Measurements from ENCODE around the gene PTPRA.

The PTPRA gene

DNA sequence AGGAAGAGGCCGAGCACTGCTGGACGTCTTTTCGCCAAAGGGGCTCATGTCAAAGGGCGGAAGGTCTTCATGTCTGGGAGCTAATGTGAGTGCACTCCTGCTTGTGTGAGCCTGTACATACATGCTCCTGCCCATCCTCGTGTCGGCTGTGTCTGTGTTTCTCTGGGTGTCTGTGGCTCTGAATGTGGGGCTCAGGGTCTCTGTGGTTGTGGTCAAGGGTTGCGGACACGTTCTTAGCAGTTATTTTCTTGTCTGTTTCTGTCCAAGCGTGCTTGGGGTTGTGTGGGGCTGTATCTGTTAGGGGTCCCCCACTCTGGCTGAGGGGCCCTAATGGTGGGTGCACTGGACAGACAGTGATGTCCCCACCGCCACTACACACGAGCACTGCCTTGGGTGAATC lies 208.4 kb downstream of the PTPRA start:
- DNase-seq = no peak

DNA sequence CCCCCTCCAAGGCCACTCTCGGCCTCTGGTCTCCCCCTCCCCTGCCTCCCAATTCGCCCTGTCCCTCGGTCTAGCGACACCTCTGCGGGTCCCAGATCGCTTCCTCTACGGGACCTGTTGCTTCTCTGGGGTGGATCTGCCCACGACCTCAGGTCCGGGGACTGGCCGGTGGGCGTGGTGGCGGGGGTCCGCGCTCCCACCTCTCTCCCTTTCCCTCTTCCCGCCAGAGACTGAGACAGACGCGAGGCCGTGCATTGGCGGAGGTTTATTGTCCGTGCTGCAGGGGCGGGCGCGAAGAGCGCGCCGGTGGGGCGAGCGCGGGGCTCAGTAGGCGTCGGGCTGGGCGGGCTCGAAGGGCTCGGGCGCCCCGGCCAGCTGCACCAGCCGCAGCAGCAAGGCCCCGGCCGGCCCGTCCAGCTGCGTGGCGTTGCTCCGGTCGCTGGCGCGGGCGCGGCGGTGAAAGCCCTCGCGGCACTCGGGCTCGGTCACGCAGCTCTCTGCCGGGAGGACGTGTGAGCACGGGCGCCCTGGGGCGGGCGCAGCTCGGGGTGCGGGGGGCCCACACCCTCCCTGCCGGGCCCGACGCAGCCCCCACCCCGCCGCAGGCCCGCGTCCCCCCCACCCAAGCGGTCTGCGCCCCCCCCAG lies 209.1 kb downstream of the PTPRA start:
- no peak for DNase-seq

DNA sequence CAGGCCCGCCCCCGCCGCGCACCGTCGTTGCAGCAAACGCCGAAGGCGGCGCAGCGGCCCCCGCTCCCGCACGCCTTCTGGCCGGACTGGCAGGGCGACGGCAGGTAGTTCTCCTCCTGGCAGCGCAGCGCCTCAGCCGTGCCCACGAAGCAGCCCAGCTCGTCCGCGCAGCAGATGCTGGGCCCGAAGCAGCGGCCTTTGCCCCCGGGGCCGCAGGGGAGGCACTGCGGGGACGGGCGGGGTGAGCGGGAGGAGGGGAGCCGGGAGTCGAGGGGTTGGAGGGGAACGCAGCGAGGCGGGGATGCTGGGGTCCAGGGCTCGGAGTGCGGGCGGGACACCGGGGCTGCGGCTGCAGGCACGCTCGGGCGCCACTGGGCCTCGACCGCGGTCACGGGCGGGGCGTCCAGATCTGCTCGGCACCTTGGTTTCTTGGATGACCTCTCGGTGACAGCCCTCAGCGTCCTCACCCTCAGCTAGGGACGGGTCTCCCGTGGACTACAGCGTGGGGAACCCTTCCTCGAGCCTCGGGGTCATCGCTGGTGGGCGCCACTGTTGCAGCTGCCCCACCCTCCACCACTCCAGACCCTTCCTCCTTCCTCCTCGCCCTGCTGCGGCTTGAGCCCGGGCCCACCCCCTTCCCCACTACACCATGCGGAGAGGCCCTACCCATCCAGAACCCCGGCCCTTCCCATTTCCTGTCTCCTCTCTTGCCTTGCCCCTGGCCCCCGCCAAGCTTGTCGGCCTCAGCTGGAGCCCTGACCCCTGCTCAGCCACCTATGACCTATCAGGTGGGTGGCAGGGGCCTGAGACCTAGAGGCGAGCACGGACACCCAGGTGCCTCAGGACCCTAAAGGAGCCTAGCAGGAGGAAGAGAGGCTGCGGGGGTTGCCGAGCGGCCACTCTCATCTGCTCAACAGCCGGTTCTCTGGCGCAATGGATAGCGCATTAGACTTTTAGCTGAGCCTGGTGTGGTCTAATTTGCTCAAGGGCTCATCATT lies 210.0 kb downstream of the PTPRA start:
- DNase-seq = no peak

DNA sequence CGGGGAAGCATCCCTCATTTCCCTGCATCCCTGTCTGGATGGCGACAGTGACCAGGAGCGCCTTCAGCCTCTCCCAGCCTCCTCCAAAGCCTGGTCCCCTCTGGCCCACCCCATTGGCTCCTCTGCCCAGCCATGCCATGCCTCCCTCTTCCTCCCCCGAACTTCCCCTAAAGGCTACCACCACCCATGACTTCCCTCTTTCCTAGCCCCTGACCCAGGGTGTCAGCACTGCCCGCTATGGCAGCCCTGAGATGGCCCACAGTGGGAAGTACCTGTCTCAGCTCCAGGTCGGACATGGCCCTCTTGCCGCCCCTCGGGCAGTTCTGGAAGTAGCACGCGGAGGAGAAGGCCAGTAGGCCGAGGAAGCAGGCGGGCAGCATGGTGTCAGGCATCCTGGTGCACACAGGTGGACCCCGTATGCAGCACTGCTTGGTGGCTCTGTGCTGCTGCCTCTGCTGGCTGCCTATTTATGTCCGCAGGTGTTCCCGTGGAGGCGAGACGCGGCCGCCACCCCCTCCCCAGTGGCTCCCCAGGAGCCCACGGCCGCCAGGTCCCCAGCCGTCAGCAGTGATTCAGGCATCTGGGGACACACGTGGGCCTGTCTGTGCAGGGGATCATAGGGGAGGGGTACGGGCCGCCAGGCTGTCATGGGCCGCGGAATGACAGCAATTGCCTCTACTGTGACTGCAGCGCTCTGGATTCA lies 211.2 kb downstream of the PTPRA start, which contains the start of gene AVP:
AVP (minus strand) TSS at position 442 of the 703 bp plus-strand sequence; CDS start at position 392, 50 bp downstream.
- DNase-seq = no peak

DNA sequence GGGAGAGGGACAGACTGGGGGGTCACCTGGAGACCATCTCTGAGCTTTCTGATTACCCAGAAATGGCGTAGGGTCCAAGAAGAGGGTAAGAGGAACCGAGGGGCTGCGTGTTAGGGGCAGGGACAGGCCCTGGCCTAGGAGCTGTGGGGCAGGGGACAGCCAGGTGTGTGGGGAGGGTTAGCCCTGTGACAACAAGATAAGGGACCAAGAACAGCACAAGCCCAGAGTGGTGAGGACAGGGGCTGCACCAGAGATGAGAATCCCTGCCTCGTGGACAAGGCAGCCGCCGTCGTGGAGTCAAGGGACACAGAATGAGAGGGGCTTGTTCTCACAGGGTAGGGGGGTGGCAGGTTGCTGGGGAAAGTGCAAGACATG lies 211.7 kb downstream of the PTPRA start:
- no peak for DNase-seq

DNA sequence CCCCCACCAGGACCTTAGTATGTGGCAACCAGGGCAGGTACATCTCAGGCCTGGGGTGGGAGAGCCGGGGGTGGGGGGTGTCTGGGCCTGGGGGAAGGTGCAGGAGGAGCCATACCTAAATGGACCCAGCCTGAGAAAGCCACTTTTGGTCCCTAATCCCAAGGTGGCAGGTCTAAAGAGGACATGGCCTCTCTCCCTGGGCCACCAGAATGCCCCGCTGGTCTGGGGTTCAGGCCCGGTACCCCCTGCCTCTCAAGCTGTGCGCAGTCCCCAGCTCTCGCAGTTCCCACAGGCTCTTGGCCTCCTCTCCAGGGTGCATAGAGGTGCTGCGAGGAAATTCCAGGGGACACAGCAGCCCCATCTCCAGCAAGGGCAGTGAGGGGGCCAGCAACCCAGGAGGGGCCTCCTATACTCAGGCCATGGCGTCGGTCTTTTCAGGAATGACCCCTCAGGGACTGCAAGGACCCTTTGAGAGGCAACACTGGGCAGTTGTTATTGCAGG lies 212.3 kb downstream of the PTPRA start:
- DNase-seq = no peak

DNA sequence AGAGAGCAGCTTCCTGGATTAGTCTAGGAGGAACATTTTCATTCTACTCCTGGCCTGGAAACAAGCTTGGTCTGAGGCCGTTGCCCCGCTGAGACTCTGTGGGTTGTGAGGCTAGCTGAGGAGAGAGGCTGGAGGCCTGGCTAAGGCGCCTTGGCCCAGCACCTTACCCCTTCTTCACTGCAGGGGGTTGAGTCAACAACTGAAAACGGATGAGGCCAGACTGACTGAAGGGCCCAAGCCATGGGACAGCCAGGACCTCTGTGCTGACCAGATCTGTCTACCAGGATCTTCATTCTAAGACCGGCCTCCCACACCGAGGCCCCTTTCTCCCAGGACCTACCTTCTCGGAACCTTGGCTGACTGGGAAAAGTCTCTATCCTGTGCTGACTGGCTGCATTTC lies 214.8 kb downstream of the PTPRA start:
- DNase-seq = no peak

Data from activated CD4-positive, alpha-beta T cell treated with anti-CD3 and anti-CD28 coated beads for 1 hour (primary cell).